Cardiac septum (tissue), 1 donor: ENCODE measurements around the gene ALDH1L1. TPM values are rescaled to one million over a fixed set of nuclear protein-coding genes. Genes with fewer than 3 reads are reported as not detected.

Experiments
- DNase-seq: peaks from one replicate; pipeline ENCODE4 v3.0.0-alpha.2; 2020; ENCODE audit warnings: low spot score
- intact Hi-C: fragments of 100-400 bp; cut with DNase I; formaldehyde crosslinking; loops from one replicate; pipeline ENCODE4 v1.14.0; 2022
- total RNA-seq: library from RNA; stranded (reverse); fragmentation: NEBNext Ultra II Directional; extraction: Animal tissue kit (Norgen Biotek cat#: 25700); gene quantifications from one replicate; pipeline ENCODE4 v1.2.1, GENCODE V29; 2021
- donor health status: DM: no; HTN: no; CAD: no.

Gene ALDH1L1
- total RNA-seq, 1 donor from 2014 or later = 26.8 TPM

DNA sequence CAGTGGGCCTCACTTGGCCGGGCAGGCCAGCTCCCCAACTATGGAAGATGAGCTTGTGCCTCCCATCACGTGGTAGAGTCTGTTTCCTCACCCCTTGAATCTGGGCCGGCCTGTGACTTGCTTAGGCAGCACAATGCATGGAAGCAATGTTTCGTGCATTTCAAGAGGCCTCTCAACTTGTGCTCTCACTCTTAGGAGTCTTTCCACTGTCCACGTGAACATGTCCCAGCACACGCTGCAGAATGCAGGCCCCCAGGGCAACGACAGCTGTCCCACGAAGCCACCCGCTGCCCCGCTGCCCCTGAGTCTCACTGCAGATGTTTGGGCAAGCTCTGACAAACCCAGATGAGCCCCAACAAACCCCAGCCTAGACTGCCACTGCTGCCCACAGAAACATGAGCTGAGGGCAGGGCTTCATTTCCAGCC, 69.2 kb downstream of the ALDH1L1 start:
- intact Hi-C loops = no loop called here

DNA sequence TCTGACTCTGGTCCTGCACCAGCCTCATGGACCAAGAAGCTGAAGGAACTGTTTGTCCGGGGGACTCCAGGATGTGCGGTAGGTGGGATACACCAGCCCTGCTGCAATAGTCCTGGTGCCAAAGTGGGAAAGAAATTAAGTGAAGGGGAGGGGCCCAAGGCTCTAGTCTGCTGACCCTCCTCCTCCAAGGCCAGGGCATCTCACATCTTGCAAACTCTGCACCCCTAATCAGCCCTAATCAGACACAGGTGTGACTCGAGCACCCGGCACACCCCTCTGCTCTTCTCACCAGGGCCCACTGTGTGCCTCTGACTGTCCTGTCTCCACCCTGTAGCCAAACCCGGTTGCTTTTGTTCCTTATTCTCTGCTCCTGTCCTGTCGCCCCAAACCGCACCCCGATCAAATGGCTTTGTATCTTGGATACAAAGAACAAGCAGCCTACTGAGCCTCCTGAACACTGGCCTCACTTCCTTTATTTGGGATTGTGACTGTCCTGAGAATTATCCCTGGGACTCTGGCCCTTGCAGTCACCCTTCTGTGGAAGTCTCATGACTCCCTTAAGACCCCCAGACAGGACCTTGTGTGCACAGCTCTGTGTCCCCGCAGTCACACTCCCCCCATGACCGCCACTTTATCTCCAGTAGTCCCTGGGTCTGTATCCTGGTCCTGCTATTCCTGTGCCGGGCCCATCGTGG, 69.8 kb downstream of the ALDH1L1 start:
- DNase-seq = peak; percentile 27
- intact Hi-C loops = no loop called here

More for the DNA sequence above, 69.2 kb downstream of the ALDH1L1 start:
- no peak for DNase-seq

DNA sequence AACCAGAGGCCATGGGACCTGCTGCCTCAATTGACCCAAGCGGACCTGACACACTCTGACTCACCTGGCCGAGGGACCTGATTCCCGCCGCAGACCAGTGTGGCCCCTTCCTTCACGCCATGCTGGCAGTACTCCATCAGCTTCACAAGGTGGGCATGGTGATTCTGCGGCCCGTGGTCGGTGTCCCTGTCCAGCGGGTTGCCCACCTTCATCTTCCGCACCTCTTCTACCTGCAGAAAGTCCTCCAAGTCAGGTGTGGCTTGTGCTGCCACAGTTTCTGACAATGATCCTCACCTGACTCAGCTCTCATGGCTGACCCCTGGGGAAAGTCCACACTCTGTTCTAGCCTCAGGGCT, 70.5 kb downstream of the ALDH1L1 start:
- intact Hi-C loops = no loop called here
- DNase-seq = peak; percentile 57

DNA sequence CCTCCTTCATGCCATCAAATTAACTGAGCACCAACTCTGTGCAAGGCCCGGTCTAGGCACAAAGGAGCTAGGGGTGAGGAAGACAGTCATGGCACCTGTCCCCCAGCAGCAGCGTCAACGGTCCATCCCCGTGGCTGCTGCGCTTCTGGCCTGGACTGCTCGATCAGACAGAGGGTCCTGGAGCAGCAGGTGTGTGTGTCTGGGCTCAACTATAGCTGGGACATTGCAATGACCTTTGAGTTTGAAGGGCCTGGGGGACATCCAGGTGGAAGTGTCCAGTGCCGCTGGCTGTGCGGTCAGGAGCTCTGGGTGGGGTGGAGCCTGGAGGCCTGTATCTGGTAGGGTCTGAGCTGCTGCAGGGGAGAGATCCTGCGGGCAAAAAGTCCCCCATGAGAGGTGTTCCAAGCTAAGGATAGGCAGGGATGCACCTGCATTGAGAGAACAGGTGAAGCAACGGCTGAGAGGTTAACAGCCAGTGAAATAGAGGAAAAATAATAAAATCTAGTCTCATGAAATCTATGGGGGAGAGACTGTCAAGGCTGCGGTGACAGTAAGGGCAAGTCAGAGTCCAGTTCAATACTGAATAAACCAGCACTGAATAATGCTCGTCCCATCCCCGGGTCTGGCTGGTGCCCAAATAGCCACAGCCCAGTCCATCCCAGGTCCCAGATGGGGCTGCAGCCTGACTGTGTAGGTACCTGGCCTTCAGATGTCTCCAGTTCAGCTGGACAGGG, 71.1 kb downstream of the ALDH1L1 start:
- intact Hi-C loops = no loop called here
- DNase-seq = peak; percentile 70

DNA sequence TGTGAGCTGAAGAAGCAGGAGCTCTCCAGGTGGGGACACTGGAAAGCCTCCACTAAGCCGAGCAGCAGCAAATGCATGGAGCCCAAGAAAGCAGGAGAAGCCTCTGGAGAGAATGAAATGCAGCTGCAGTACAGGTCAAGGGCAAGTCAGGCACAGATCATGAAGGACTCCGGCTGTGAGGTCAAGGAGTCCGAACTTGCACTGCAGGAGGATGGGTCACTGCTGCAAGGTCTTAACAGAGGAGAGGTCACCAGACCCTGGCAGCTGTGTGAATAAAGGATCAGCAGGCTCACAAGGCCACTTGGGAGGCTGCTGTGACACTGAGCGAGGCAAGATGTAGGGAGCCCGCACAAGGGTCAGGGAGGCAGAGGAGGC, 71.7 kb downstream of the ALDH1L1 start:
- intact Hi-C loops = no loop called here
- peak; percentile 63 for DNase-seq

DNA sequence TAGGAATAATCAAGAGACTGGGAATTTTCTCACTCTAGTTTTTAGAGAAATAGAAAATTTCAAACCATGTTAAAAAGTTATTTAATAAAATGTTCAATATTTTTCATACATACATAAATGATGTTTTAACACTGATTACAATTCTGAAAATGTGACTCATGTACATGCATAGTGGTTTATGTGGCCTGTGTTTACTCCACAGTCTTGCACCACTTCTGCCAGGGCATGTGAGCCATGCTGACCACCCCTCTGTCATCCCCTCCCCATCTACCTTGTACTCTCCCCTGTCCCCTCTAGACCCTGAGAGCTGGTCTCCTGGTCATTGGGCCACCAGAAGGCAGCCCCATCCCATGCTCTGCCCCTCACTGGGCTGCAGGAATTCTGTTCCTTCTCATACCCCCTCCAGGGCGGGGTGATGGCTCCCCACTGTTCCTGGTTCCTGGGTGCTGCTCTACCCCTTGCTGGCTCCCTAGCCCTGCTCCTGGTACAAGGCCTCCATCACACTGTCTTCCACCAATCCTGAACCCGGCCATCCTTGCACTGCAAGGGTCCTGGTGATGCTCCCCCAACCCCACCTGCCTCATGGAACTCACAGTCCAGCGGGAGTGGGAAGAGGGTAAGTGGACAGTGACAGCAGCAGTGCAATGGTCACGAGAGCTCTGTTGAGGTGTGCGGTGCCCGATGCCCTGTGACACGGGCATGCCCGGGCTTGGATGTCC, 72.3 kb downstream of the ALDH1L1 start:
- intact Hi-C loops = no loop called here
- peak; percentile 58 for DNase-seq

DNA sequence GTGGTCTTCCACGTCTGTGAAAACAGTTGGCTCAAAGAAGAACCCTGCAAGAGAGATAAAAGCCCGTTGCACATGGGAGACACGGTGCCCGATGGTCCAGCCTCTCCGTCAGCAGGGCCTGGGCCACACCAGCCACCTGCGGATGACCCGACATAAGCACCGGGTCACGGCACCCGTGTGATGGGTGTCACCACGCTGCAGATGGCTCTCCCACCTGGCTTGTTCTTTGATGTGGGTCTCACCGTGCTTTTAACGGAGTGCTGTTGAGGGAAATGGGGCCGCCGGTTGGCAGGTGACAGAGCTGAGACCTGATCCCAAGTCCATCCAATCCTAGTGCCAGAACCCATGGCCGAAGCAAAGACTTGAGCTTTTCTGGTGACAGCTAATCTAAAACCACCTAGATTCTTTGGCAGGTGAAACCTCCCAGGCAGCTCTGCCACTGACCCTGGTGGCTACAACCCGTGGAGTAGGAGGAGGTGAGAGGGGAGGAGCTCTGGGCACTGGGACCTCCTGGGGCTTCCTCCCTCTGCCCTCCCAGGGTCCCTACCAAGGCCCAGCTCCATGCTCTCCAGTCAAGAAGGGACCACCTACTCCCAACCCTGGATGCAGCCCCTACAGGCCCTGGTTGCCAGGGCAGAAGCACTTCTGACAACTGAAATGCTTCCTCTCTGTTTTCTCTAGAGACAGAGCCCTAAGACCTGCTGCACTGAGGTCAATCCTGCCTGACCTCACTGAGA, 73.0 kb downstream of the ALDH1L1 start:
- intact Hi-C loops = no loop called here
- peak; percentile 74 for DNase-seq

DNA sequence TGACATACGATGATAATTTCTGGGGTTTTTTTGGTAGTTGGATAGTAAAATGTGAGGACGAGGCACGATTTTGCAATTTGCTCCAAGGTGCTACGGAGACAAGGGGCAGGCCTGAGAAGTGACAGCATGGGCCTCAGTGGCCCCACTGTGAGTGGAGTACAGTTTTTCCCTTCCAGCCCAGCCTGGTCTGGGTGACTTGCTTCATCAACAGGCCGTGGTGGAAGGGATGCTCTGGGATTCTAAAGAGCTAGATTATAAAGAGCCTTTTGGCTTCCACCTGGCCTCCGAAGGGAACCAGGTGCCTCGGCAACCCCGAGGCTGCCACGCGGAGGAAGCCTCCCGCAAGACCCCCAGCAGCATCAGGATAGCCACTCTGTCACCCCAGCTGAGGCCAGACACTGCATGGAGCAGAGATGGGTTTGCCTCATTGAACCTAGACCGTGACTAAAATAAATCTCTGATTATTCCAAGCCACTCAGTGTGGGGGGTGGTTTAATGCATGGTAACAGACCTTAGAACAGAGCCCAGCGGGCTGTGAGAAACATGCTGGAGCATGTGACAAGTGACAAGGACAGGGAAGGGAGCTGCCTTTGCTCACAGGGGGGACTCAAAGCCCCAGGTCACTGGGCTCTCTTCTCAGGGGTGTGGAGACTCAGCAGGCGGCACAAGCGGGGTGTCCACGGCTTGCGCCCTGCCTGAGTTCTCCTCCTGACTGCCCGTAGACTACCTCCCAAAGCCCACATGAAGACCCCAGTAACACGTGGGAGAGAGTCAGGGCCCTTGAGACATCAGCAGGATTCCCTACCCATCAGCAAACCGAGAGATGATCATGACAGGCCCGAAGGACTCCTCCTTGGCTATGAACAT, 73.8 kb downstream of the ALDH1L1 start:
- DNase-seq = peak; percentile 50
- intact Hi-C loops = no loop called here

DNA sequence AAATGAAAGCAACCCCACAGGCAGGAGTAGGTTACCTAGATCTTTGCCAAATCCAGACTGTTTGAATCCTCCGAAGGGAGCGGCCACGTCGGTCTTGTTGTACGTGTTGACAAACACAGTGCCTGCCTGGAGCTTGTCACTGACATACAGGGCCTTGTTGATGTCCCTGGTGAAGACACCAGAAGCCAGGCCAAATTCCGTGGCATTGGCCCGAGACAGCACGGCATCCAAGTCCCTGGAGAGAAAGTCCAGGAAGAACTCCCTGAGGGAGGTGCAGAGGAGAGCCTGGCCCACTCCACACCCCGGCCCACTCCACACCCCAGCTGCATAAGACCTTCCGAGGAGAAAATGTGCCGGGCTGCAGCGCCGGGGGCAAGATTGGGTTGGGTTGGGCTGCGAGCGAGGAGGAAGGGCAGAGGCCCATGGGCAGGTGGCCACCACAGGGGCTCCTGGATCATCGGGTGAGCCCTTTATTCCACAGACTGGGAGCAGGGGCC, 74.6 kb downstream of the ALDH1L1 start:
- DNase-seq = peak; percentile 59
- intact Hi-C loops = no loop called here

DNA sequence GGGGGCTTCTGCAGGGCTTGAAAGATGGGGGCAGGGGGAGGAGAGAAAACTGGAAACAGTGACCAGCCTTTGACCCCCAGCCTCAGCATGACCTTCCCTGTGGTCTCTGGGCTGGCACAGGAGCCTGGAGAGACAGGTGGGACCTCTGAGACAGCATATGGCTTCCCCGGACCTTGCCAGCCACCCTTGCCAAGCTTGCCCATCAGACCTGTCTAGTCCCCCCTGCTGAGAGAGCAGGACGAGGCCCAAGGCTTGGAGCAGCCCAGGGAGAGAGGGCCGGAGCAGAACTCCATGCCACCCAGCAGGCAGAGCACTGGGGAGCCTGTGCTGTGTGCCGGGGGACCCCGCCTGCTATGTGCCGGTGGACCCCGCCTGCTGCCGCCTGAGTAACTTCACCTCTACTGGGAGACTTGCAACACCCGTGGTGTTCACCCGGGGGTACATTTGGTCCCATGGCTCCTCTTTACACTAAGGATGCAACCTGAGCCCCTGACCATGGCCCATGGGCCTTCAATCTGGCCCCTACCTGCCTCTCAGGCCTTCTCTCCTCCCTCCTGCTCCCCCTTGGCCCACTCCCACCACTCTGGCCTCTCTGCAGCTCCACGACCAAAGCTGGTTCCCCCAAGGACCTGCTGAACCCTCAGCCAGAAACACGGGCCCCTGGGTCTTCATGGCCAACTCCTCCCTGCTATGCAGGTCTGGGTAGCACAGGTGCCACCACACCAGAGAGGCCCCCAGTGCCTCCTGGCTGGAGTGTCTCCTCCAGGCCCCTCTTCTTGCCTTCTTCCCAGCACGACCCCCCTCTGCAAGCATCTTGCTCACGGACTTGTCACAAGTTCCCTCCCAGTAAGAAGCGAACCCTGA, 75.4 kb downstream of the ALDH1L1 start:
- intact Hi-C loops = no loop called here
- DNase-seq = peak; percentile 71

DNA sequence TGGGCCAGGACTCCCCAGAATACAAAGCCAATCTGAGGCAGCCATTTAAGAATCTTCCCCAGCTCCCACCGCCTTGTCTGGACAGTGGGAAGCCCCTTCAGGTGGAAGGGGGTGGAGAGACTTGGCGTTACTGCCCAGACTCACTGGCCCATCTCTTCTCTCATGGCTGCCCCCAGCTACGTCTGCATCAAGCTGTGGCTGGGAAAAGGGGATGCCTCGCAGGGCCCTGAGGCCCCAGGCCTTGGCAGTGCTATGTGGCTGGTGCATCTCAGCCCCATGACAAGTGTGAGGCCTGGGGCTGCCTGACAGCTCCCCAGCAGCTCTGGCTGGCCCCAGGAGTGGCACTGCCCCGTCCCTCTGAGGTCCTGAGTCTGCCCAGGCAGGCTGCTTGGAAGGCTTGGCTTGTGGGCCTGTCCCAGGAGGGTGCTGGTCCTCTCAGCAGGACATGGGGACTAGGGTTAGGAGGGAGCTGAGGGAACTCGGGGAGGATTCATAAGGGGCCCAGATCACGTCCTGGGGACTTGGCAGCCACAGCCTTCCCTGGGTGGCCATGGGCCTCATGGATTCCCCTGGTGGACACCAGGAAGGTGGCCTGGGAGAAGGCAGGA, 76.3 kb downstream of the ALDH1L1 start:
- peak; percentile 58 for DNase-seq
- intact Hi-C loops = no loop called here

DNA sequence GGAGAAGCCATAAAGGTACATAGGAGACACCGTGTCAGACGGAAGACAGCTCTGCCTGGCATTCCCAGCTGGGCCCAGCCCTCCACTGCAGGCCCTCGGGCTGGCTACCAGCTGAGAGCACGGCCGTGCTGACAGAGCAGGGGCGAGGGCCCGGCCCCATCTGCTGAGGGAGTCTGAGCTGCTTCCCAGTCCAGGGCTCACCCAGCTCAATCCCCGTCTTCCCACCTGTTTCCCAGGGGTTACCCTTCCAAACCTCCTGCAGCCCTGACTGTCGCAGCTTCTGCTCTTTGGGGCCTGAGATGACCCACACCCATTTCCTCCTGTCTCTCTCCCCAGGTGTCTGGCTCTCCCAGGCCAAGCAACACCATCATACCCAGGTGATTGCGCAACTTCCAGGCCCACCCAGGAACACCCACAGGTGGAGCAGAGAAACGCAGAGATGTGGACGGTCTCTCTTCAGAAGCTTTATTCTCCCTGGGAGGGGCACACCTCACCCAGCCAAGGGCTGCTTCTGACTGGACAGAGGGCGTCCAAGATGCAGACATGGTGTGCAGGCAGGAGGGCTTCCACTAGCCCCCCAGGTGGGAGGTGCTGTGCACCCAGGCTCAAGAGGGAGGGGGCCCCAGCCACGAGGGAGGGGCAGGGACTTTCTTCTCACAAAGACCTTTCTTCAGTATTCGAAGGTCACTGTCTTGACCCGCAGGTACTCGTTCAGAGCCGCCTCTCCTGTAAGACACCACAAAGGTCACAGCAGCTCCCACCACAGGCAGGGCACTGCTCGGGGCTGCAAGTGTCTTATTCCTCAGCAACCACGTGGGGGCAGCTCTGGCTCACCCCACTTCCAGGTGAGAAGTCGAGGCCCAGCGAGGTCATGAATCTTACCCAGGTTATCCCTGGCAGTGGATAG, 77.0 kb downstream of the ALDH1L1 start:
- DNase-seq = peak; percentile 53
- intact Hi-C loops = no loop called here

DNA sequence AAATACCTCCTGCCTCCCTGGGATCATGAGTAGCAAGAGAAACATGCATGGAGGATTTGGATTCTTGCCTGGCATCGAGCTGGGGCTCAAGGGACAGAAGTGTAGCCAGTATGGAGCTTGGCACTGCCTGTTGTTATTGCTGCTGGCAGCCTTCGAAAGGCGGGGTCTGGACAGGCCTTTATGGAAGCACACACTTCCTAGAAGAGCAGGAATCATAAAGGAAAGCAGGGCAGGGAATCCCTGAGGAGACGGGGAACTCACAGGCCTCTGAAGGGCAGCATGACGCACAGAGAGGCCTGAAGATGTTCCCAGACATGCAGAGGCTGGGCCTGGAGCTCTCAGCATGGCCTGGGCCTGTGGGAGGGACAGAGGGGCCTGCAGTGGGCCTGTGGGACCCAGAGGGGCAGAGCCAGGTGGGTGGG, 77.8 kb downstream of the ALDH1L1 start:
- DNase-seq = no peak

DNA sequence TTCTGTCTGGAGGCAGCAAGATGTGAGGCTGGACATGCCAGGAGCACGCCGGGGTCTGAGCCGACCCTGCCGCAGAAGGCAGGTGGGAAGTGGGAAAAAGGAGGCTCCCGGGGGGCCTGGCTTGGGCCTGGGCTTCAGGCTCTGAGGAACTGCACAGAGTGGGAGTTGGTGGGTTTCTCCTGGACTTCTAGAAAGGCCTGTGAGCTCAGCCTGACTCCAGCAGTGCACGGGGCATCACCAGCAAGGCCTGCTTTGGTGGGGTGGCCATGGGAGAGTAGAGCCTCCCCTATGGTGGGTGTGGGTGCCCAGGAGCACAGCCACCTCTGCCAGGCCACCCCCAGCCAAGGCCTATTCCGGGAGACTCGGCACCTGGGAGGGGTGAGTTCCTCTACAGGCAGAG, 78.4 kb downstream of the ALDH1L1 start:
- intact Hi-C loops = no loop called here
- DNase-seq = peak; percentile 73

More for the DNA sequence above, 77.8 kb downstream of the ALDH1L1 start:
- intact Hi-C loops = no loop called here

DNA sequence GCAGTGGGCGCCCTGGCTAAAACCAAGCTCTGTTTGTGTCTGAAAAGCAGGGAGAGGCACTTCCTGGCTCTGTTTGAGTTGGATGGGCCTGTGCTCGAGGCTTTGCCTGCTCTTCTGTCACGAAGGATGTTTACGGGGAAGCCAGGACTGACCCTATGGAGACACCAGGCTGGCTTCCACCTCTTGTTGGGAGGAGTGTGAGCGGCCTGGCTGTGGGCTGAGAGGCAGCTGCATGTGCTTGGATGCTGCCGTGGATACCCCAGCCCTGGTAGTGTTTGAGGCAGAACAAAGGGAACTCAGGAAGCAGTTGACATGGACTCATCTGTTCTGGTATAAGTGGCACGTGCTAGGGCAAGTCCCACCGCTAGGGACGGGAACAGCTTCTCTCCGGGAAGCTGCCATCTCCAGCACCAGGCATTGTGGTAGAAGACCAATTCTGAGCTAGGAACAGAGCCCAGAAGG, 78.8 kb downstream of the ALDH1L1 start:
- intact Hi-C loops = no loop called here
- peak; percentile 71 for DNase-seq

DNA sequence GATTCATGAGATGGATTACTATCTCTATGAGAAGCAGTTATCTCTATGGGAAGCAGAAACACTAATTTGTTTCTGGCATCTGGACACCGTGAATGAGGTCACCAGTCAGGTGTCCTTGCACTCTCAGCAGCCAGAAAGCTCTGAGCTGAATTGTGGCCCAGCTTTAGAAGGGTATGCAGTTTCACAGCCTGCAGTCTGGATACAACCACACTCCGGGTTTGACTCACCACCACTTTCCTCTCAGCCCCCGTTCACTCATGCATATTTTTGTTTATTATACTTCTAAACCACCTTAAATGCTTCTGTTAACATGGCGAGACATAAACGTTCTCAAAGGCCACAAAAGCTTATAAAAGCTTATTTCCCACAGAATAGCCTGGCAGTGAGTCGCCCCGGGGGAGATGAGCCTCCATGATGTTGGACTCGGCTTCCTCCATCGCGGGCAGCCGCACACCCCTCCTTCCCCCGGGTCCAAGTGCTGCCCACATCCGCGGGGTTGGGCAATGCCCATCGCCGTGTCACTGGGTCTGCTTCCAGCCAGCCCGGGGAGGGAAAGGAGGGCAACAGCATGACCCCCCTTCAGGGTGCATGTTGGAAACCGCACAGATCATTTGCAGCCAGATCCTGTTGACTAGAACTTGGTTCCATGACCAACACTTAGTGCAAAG, 79.6 kb downstream of the ALDH1L1 start:
- peak; percentile 74 for DNase-seq
- intact Hi-C loops = no loop called here
